SW 1271 (cell line): ENCODE data around the gene VSIG2.
A peak's percentile ranks its signal among the peaks of the same experiment; 100 is the strongest.

Source experiments
- DNase-seq, 2 experiments: peaks; one replicate each; lab custom pipeline; 2025; lab: John Stamatoyannopoulos, UW

Gene VSIG2

DNA sequence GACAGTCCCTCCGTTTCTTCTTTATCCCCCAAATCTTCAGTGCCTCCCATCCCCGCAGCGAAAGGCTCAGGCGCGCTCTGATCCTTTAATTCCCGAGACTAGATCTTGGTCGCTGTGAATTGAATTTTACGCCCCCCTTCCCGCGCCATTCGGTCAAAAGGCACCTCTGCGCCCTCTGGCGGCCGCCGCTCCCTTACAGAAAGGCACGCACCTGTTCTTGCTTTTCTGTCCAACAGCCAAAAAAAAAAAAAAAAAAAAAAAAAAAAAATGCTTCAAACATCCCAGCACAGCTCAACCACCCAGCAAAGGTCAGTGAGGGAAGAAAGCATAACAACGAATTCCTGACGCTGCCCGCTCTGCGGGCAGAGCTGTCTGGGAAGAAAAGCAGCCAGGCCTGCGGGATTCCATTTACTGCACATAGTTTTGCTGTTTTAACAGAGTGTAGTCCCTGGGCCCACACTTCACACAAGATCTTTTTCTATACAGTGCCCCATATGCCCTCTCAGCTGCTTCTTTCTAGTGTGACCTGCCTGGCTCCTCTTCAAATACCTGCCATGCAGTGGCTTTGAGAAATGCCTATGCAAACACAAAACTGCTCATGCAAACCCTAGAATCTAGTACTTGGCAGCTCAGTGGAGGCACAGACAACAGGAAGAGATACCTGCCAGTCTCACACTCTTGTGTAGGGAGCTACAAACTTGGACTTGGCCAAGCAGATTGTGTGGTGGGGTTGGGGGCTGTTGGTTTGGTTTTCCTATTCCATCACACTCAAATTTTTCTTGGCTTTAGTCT is 11.3 kb upstream of the VSIG2 start:
- DNase-seq: peak; percentile 45 to 77

DNA sequence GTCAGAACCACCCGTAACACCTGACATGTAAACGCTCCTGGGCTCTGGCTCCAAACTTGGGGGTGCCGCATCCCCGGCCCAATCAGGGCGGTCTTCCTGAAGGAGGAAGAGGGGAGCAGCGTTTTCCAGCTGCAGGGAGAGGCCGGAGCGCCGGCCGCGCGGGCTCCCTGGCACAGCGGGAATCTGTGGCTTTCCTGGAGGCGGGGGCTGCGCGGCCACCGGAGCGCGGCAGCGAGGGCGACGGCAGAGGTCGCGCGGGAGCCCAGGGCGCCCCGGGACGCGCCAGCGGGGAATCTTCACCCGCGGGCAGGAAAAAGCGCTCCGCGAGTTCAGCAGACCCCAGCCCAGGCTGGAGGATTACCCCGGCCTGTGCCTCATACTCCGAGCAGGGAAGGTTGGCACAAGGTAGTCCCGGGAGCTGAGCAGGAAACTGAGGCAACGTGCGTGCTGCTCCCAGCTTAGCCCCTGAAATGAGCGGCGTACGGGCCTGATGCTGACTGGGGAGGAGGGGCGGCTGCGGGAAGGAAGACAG is 10.6 kb upstream of the VSIG2 start:
- DNase-seq: peak in 1 of 2 experiments; percentile 38

DNA sequence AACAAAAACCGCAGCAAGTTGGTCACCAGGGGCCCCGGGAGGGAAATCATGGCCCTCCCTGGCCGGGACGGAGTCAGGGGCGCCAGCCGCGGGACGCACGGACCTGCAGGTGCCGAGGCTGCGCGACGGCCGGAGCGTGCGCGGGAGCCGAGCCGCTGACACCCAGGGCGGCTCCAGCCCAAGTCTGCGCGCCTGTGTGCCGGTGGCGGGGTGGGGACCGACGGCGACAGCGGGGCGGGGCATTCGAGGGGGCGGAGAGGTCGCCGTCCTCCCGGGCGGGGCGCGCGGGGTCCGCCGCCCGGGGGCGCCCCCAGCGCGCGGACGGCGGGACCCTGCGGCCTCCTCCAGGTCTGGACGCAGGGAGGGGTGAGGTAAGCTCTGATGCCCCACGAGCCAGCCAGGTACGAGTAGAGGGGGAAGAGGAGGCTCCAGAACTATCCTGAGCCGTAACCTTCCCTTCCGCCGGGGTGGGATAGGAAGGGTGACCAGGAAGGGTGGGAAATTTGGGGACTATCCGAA is 10.1 kb upstream of the VSIG2 start, which contains the start of gene ESAM:
TSS of gene ESAM (minus strand) at position 186 of the 519 bp plus-strand sequence. CDS start at position 50, 136 bp downstream.
- peak; percentile 27 to 38 for DNase-seq

DNA sequence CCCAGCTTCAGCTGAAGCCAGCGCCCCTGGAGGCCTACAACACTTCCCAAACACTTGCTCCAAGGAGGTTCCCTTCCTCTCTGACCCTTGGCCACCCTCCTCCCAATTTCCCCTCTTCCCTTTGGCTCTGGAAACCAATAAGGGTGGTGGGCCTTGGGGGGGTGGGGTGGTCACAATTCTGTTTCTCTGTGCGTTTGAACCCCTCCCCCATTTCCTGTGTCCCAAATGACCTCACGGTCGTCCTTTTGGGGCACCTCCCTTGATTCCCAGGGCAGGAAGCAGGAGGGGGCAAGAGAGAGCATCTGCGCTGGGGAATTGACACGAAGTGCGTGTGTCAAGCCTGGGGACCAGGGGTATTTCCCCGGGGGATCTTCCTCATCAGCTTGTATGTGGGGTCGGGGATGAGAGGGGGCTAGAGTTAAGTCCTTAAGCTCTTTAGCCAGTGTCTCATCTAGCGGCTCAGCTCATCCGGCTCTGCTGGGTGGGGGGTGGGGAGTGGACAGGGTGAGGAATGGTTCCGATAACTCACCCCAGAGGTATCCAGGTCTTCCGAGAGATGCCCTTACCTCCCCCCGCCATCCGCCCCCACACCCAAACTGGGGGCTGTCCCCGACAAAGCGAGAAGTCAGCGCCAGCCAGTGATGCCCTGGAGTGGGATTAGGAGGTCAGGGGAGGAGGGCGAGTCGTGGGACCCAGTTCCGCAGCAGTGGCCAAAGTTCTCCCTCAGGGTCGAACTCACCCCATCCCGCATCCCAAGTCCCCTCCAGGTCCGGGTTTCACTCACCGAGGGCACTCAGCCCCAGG is 9.4 kb upstream of the VSIG2 start:
- DNase-seq: peak in 1 of 2 experiments; percentile 23

GRCh38 chr11:124760806-124761205 is 8.8 kb upstream of the VSIG2 start:
- no peak for DNase-seq

- DNase-seq: no peak
Observed at GRCh38 chr11:124760205-124760652, 8.2 kb upstream of the VSIG2 start.

- no peak for DNase-seq
Observed at GRCh38 chr11:124759266-124760204, 7.5 kb upstream of the VSIG2 start.

- no peak for DNase-seq
Observed at GRCh38 chr11:124758355-124759265, 6.6 kb upstream of the VSIG2 start.

DNA sequence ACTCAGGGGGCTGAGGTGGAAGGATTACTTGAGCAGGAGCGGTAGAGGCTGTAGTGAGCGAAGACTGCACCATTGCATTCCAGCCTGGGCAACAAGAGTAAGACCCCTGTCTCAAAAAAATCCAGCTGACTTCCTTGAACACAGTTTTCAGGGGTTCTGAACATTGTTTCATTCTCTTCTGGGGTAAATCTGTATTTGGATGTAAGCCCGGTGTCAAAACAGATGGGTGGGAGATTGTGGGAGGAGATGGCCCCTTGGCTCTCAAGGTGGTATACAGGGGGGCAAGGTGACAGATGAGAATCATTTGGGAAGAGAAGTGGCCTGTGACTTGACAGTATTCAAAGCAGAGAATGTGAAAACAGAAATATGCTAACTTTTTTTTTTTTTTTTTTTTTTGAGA is 5.3 kb upstream of the VSIG2 start:
- DNase-seq: no peak

DNA sequence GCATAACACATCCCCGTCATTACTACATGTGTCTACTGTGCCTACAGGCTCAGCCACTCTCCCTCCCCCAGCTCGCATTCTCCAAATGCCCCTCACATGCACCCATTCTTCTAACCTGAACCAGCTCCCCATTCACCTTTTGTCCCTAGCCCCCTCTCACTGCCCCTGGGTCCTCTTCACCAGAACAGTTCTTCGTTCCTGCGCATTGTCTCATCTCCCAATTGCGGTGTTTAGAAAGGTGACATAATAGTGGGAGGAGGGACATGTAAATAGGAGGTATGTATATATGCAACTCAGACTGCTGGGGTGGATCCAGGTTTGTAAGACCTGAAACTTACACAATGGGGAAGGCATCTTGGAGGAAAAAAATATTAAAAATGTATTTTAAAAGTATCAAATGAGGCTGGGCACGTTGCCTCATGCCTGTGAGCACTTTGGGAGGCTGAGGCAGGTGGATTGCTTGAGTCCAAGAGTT is 4.7 kb upstream of the VSIG2 start:
- DNase-seq: no peak

GRCh38 chr11:124756033-124756752 is 4.1 kb upstream of the VSIG2 start:
- DNase-seq: no peak

DNA sequence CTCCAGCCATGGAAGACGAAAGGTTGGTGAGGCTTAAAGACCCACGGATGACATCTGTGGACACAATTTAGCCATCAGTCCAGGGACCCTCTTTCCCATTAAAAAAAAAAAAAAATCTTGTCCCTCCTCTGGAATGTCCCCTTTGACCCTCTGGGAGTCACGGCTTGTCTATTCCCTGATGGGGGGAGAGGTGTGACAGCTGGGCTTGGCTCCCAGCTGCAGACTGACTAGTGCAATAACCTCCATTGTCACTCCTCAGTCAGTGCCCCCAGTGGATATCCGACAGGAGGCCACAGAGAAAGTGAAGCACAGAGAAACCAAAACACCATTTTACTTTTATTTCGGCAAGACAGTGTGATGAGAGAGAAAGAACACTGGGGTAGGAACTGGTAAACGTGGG is 2.7 kb upstream of the VSIG2 start:
- no peak for DNase-seq

DNA sequence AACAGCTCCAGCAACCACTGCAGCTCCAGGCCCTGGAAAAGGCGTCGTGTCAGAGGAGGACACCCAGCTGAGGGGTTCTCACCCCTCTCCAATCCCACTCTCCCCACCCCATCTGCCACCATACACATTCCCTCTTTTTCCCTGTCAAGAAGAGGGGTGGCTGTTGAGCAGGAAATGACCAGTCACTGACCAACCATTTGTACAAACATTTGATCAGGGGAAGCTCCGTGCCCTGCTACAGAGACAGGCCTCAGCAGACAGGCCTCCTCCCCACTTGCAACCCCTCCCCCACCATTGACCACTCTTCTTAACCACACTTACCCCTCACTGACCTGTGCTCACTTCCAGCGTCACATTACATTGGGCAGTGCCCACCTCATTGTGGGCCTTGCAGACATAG is 2.3 kb upstream of the VSIG2 start:
- DNase-seq: no peak

DNA sequence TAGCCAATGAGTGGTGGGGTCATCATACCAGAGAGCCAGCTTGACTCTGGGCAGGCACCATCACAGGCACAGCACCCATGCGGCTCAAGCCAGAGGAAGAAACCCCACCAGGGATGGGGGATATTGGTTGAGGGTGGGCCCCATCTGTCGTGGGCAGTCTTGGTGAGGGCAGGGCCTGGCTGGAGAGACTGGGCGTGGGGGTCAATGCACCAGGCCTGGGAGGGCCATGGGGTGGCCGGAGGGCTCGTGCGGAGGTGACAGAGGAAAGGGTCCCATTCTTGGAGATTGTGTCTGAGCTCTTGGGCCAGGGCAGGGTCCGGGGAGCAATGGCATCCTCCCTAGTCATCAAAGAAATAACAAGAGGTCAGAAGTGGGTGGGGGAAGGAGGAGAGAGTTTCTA is 1.6 kb upstream of the VSIG2 start:
- DNase-seq: no peak

- DNase-seq: no peak
Observed at GRCh38 chr11:124753205-124753604, 1.1 kb upstream of the VSIG2 start.

- no peak for DNase-seq
Observed at GRCh38 chr11:124752471-124753102, 532 bp upstream of the VSIG2 start.

DNA sequence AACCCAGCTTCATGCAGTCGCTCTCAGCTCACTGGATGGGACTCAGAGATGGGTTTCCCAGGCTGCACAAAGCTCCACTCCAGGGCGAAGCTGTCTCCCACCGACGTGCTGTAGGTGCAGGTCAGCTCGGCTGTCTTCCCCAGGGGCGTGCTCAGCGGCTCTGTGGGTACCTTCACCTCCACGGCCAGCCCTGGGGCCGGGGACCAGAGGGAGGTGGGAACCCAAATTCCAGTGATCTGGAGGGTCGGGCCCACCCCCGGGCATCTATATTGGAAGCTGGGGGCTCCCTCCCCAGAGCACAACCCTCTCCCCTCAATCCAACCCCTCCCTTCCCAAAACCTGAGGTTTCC is 689 bp downstream of the VSIG2 start:
- no peak for DNase-seq

- no peak for DNase-seq
Observed at GRCh38 chr11:124749912-124750311, 2.1 kb downstream of the VSIG2 start.
